ENCODE results near the gene GIMAP6.
"Not testable (repeated sequence)": the region's sequence is repeated elsewhere in the genome, so short reads cannot be mapped to it uniquely, and the experiment has no call there.

GIMAP6 gene

DNA sequence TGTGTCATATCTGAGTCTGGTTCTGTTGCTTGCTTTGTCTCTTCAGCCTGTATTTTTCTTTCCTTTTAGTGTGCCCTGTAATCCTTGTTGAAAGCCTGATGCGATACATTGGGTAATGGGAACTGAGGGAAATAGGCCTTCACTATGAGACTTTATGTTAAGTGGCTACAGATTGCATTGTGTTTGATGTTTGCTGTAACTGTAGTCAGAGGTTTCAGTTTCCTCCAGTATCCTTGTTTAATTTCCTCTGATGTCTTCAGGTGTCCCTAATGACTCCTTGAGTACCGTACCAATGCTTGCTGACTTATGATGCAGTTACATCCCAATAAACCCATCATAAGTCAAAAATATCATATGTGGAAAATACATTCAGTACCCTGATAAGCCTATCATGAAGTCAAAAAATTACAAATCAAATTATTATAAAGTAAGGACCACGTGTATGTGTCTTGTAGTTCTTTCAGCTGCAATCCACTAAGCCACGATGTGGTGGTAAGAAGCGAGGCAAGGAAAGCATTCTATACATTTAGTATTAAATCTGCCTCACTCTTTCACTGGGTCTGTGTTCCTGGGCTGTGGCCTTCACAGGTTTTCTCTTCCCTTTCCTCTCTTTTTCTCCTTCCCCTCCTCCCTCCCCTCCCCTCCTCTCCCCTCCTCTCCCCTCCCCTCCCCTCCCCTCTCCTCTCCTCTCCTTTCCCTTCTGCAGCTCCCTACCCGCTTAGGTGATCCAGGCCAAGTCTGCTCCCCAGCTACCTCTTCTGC, 13.3 kb upstream of the GIMAP6 start:
- no peak for DNase-seq (ENCODE audit: low spot score)

DNA sequence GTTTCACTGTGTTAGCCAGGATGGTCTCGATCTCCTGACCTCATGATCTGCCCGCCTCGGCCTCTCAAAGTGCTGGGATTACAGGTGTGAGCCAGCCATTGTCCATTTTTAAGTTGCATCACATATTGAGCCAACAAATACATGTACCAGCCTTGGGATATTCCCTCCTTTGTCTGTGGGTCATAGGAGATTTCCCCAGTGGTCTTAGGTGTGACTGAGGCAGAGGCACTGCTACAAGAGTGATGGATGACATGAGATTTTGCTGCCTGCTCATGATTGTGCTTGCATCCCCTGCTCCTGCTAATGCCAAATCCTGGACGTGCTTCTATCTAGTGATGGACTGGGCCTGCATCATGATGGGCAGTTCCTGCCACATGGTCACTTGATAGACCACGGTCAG, 10.7 kb upstream of the GIMAP6 start:
- no peak for DNase-seq (ENCODE audit: low spot score)

- no peak for DNase-seq (ENCODE audit: low spot score)
These were observed 9.7 kb upstream of the GIMAP6 start for GRCh38 chr7:150641854-150642253.

DNA sequence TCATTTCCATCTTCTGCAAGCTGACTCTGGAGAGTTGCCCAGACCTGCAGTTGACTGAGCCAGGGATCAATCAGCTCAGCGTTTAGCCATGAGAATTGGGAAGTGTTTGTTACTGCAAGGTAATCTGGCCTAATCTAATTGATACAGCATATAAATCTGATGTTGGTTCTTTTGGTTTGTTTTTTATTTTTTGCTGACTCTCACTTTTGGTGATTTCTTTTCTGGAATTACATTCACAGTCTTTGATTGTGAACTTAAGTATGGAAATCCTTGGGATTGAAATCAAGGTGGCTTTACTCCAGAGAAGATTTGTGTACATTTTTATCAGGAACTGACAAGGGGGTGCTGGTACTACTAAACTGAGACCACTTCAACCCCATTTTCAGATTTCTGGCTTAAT, 1.7 kb upstream of the GIMAP6 start:
- no peak for DNase-seq (ENCODE audit: low spot score)

- DNase-seq (ENCODE audit: low spot score) = no peak
These were observed 930 bp downstream of the GIMAP6 start for GRCh38 chr7:150631084-150631826.

GRCh38 chr7:150629347-150629746, 2.8 kb downstream of the GIMAP6 start:
- DNase-seq (ENCODE audit: low spot score) = no peak

- DNase-seq (ENCODE audit: low spot score) = no peak
These were observed 4.2 kb downstream of the GIMAP6 start for GRCh38 chr7:150627959-150628358.

GRCh38 chr7:150626696-150627095, 5.5 kb downstream of the GIMAP6 start:
- DNase-seq (ENCODE audit: low spot score) = no peak

DNA sequence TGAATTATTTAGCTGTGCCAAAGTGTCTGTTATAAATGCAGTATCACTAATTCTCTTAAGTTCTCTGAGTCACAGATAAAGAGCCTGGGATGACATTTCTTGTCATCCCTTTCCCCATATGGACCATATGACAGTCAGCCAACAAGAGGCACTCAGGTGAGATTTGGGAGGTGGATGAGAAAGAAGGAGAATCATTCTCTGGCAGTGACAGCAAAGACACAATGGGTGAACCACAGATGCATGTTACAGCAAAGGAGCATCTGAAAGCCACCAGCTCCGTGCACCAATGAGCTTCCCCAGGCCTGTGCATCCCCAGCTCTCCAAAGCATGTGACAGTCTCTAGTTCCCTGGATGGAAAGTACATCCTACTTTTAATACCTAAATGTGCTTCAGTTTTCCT, 10.8 kb downstream of the GIMAP6 start:
- DNase-seq (ENCODE audit: low spot score) = no peak

- DNase-seq (ENCODE audit: low spot score) = no peak
These were observed 11.4 kb downstream of the GIMAP6 start for GRCh38 chr7:150620617-150621371.

DNA sequence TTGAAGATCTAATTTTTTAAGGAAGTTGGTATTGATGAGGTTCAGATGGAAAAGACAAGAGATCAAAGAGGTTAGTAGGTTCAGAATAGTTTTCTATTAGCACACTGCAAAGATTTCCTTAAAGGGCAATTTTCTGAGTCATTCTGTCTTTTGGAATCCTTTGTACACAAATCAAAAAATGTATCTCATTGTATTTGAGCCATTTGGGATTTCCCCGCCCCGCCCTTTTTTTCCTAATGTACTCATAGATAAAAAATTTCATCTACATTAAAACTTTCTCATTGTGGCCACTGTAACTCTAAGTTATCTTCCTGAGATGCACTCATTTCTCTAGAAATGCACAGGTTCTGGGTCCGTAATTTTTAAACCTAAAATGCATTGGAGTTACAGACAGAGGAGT, 12.1 kb downstream of the GIMAP6 start:
- DNase-seq (ENCODE audit: low spot score) = no peak

DNA sequence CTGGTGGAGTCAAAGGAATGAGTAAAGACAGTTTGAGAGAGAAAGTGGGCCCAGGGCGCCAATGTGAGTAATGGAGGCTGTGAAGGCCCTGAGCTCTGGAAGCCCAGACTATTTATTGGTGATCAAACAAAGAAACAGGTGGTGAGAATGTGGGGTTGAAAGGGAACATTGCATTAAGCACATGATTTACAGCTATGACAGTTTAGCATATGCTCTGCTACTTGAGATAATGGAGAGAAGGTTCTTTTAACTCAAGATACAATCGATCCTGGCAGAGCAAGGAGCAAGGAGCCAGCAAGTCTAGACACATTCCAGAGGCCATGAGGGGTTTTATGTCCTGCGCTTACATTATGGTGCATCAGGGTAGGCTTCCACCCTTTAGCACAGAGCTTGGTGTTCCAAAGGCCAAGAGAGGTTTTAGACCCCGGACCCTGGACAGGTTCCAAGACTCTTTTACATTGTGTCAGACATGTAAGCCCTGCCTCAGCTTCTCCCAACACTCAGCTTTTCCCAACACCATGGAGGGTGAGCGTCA, 16.9 kb downstream of the GIMAP6 start:
- not testable (repeated sequence) for DNase-seq (ENCODE audit: low spot score)

- not testable (repeated sequence) for DNase-seq (ENCODE audit: low spot score)
These were observed 17.8 kb downstream of the GIMAP6 start for GRCh38 chr7:150614426-150614825.

- DNase-seq (ENCODE audit: low spot score) = no peak
These were observed 18.3 kb downstream of the GIMAP6 start for GRCh38 chr7:150613880-150614279.

DNA sequence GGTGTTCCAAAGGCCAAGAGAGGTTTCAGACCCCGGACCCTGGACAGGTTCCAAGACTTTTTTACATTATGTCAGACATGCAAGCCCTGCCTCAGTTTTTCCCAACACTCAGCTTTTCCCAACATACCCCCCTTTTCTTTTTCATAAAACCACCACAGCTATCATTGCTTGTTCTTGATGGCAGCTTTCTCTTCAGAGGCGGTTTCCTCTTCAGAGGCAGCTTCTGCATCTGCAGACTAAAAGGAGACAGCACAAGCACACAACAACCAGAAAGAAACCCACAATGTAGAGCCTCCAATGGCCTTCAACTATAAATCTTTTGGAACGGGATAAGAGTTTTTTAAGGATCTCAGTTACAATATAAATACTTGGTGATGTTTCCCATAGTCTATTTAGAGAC, 19.3 kb downstream of the GIMAP6 start:
- DNase-seq (ENCODE audit: low spot score) = no peak

DNA sequence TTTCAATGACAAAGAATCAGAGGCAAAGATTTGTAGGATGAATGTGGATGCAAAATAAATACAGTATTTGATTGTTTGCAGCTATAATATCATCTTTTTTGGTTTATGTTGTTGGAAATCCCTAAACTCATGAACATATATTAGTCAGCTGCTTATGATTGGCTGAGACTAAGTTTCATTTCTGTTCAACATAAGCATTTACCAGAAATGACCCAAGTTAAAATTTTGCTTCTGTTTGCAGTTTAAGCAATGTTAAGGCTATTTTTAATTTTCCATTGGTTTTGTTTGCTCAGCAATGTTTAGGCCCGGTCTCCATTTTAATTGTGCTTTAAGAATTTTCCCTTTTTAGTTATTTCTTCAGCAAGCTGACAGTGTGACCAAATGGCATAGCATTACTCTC, 22.0 kb downstream of the GIMAP6 start:
- DNase-seq (ENCODE audit: low spot score) = no peak

DNA sequence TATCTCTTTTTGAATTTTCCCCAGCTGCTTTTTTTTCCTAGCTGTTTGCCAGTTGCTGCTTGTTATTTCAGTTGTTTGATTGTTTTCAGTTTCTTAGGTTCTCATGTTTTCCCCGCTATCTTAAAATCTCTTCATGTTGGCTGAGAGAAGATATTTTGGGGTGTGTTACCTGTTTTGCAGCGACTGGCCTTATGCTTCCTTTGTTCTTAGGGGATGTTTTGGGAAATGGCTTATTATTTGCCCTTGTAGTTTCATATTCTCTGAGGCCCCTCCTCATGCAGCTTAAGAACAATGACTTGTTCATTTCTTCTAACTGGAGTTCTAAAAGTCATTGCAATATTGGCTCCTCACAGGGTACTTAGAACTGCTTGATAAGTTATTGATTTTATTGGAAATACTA, 28.6 kb downstream of the GIMAP6 start:
- DNase-seq (ENCODE audit: low spot score) = not testable (repeated sequence)

- no peak for DNase-seq (ENCODE audit: low spot score)
These were observed 36.8 kb downstream of the GIMAP6 start for GRCh38 chr7:150595361-150595760.

DNA sequence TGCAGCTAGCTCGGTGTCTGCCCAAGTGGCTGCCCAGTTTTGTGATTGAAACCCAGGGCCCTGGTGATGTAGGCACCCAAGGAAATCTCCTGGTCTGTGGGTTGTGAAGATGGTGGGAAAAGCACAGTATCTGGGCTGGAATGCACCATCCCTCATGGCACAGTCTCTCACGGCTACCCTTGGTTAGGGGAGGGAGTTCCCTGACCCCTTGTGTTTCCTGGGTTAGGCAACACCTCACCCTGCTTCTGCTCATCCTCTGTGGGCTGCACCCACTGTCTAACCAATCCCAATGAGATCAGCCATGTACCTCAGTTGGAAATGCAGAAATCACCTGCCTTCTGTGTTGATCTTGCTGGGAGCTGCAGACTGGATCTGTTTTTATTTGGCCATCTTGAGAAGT, 37.4 kb downstream of the GIMAP6 start:
- no peak for DNase-seq (ENCODE audit: low spot score)

DNA sequence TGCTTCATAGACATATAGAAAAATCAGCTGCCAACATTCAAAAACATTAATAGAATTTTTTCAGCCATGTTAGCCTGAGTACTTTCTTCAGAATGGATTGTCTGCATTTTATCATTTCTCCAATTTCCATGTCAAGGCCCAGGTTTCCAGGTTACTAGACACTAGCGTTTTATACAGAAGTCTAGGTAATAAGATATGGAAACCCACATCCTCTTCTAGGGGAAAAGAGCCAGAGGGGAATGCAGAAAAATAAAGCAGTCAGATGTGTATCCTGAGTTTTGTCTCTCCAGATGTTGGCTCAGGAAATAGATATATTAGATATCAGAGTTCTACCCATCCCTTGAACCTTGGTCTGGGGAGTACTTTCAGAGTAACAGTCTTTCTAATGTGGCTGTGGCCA, 44.6 kb downstream of the GIMAP6 start:
- no peak for DNase-seq (ENCODE audit: low spot score)

DNA sequence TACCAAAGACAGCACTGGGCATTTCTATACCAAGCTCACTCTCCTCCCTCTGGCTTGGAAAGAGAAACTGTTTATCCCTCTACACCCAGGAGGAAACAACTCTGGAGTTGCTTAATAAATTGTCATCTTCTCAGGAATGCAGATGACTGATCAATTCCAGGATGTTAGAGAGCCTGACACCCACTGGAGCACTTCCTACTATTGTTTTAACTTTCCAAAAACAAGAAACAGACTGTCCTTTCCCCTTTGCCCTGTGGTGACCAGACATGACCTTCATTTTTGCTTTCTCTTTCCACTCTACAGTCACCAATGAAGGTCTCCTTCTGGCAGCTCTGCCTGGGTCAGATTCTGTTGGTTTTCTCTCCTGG, 45.4 kb downstream of the GIMAP6 start:
- no peak for DNase-seq (ENCODE audit: low spot score)

- no peak for DNase-seq (ENCODE audit: low spot score)
These were observed 46.0 kb downstream of the GIMAP6 start for GRCh38 chr7:150586068-150586784.
